Measurements from ENCODE around the gene ETS2.
A peak's percentile ranks its signal among the peaks of the same experiment; 100 is the strongest.

ETS2 gene

GRCh38 chr21:38830671-38831525 is 25.2 kb downstream of the ETS2 start:
- H3K27ac Mint-ChIP-seq (ENCODE audit: low read depth): peak overlapping the region; percentile 32
- H3K27me3 Mint-ChIP-seq: peaks cover 27% of the 10 kb centered on the region
- no peaks in the 10 kb centered on the region for H3K36me3 Mint-ChIP-seq (ENCODE audit: insufficient read depth)
- H3K4me3 Mint-ChIP-seq: no peak overlapping the region
- ATAC-seq (replicated peaks; ENCODE audit: extremely low read depth, poor library complexity, severe bottlenecking) (no peak), DNase-seq (ENCODE audit: low spot score in 2 of 2) (no peak)
- H3K9me3 Mint-ChIP-seq: no peaks in the 10 kb centered on the region
- H3K4me1 Mint-ChIP-seq: no peaks in the 10 kb centered on the region

DNA sequence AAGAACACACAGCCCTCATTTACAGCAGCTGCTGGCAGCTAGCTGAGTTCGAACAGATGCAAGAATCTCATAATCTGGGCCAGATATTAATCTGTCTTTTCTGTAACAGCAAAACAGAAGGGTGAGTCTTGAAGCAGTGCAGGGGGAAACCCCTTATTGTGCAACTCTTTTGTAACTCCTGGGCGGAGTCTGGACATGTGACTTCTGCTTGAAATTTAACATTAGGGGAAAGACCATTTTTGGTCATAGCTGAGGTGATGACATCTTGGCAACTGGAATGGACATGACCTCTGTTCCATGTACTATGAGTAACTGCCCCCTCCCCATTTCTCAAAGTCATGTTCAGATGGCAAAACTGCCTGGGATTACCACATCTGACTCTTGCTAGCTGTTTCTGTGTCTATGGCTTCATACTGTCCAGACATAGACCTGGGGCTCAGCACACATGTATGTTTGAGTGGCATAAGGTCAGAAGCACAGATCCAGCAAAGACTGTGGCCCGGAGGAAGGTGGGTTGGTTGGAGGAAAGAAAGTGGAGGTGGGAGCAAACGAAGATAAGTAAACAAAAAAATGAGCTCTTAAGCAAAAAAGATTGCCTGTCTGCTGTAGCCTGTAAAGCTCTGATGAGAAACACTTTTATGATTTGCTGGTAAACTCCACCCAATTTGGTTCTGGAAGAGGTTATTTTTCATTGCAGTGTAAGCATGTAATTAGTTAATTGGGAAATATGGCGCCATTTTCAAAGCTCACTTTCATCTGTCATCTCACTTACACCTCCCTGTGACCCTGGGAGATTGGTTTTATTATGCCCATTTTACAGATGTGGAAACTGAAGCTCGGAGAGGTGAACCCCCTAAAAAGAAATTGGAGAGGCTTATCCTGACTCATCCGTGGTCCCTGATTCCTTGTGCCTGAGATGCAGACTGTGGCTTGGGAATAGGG is 26.1 kb downstream of the ETS2 start:
- peaks cover 27% of the 10 kb centered on the region for H3K27me3 Mint-ChIP-seq
- peak overlapping the region; percentile 32 for H3K27ac Mint-ChIP-seq (ENCODE audit: low read depth)
- peak in 1 of 2 donors; percentile 36 for DNase-seq (ENCODE audit: low spot score in 2 of 2)
- no peaks in the 10 kb centered on the region for H3K36me3 Mint-ChIP-seq (ENCODE audit: insufficient read depth)
- peak; percentile 89 for ATAC-seq (replicated peaks; ENCODE audit: extremely low read depth, poor library complexity, severe bottlenecking)
- H3K9me3 Mint-ChIP-seq: no peaks in the 10 kb centered on the region
- no peak overlapping the region for H3K4me3 Mint-ChIP-seq
- H3K4me1 Mint-ChIP-seq: no peaks in the 10 kb centered on the region

- ATAC-seq (replicated peaks; ENCODE audit: extremely low read depth, poor library complexity, severe bottlenecking) (no peak), DNase-seq (ENCODE audit: low spot score in 2 of 2) (no peak)
- Mint-ChIP-seq H3K9me3 (no peaks in the 10 kb centered on the region), H3K4me3 (no peak overlapping the region), H3K27me3 (peaks cover 27% of the 10 kb centered on the region), H3K27ac (ENCODE audit: low read depth) (no peak overlapping the region), H3K36me3 (ENCODE audit: insufficient read depth) (no peaks in the 10 kb centered on the region), H3K4me1 (no peaks in the 10 kb centered on the region)
Observed at GRCh38 chr21:38832664-38833063, 26.9 kb downstream of the ETS2 start.

DNA sequence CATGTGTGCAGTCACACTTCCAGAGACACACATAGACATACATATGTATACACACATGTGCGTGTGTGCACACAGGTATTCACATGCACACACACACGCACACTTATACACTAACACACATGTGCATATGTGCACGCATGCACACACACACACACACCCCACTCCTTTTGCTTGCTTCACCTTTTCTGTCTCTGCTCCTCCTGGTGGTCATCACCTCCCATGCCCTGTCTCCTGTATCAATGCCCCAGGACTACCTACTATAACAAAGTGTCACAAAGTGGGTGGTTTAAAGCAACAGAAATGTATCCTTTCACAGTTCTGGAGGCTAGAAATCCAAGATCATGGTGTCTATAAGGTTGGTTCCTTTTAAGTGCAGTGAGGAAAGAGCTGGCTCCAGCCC is 27.4 kb downstream of the ETS2 start:
- ATAC-seq (replicated peaks; ENCODE audit: extremely low read depth, poor library complexity, severe bottlenecking) (no peak), DNase-seq (ENCODE audit: low spot score in 2 of 2) (no peak)
- Mint-ChIP-seq H3K4me3 (no peak overlapping the region), H3K27ac (ENCODE audit: low read depth) (no peak overlapping the region), H3K36me3 (ENCODE audit: insufficient read depth) (no peaks in the 10 kb centered on the region), H3K9me3 (no peaks in the 10 kb centered on the region), H3K4me1 (no peaks in the 10 kb centered on the region), H3K27me3 (peaks cover 27% of the 10 kb centered on the region)

GRCh38 chr21:38834725-38835124 is 29.0 kb downstream of the ETS2 start:
- Mint-ChIP-seq H3K27me3 (peaks cover 27% of the 10 kb centered on the region), H3K36me3 (ENCODE audit: insufficient read depth) (peaks cover 1% of the 10 kb centered on the region), H3K9me3 (no peaks in the 10 kb centered on the region), H3K27ac (ENCODE audit: low read depth) (no peak overlapping the region), H3K4me1 (no peaks in the 10 kb centered on the region), H3K4me3 (no peak overlapping the region)
- ATAC-seq (replicated peaks; ENCODE audit: extremely low read depth, poor library complexity, severe bottlenecking) (no peak), DNase-seq (ENCODE audit: low spot score in 2 of 2) (no peak)

DNA sequence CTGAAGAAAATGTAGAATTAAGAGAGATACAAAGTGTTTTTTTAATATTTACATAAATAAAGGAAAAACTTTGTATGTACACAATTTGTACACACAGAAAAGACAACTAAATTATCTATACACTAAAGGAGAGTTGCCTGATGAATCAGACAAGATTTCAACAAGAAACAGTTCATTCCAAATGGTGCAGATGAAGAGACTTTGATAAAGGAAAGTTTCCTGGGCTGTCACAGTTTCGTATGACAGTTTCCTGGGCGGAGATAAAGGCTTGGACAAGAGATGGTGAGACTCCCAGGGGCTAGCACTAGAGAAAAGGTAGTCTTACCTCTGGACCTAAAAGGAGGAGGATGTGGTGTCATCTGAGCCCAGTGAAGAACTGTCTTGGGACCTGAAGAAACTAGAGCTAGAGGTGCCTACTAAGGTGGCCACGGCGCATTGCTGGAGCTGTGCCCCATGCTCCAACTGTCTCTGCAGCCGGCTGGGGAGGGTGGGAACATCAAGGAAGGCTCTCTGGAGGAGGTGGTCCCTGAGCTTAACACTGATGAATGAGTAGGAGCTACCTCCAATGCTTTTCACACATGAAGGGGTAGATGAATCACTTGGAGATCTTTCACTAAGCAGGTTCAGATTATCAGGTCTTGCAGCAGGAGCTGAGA is 32.2 kb downstream of the ETS2 start:
- peaks cover 44% of the 10 kb centered on the region for H3K27me3 Mint-ChIP-seq
- no peaks in the 10 kb centered on the region for H3K9me3 Mint-ChIP-seq
- H3K36me3 Mint-ChIP-seq (ENCODE audit: insufficient read depth): peaks cover 1% of the 10 kb centered on the region
- no peak overlapping the region for H3K4me3 Mint-ChIP-seq
- H3K27ac Mint-ChIP-seq (ENCODE audit: low read depth): no peak overlapping the region
- peak in 1 of 2 donors; percentile 6 for DNase-seq (ENCODE audit: low spot score in 2 of 2)
- no peak for ATAC-seq (replicated peaks; ENCODE audit: extremely low read depth, poor library complexity, severe bottlenecking)
- no peaks in the 10 kb centered on the region for H3K4me1 Mint-ChIP-seq

DNA sequence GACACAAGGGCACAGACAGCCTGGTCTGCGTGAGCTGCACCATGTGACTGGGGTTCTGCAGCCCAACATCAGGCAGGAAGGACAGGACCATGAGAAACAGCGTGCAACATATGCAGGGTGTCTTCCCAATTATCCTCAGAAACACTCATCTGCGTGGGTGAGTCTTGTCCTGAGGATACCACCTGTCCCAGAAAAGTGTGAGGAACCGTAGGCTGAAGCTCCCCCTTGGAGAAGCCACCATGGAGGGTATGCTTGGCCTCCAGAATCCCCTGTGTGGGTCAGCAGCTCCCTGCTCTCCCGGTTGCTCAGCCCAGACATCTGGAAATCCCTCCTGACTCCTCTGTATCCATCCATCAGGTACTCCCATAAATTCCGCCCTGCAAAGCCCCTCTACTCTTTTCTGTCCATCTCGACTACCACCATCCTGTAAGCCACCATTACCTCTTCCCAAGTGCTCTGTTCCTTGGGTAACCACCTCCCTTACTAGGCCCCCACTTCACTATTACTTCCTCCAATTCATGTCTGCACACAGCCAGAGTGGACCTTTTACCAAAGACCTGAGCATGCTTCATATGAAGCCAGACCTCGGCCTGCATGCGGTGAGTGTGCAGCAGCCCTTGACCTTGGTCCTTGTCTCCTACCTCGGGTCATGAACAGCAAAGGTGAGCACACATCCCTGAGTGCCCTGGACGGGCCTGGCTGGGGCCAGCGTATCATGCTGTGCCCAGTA is 33.0 kb downstream of the ETS2 start:
- peaks cover 1% of the 10 kb centered on the region for H3K36me3 Mint-ChIP-seq (ENCODE audit: insufficient read depth)
- no peaks in the 10 kb centered on the region for H3K4me1 Mint-ChIP-seq
- ATAC-seq (replicated peaks; ENCODE audit: extremely low read depth, poor library complexity, severe bottlenecking) (no peak), DNase-seq (ENCODE audit: low spot score in 2 of 2) (peak in 1 of 2 donors; percentile 4)
- H3K4me3 Mint-ChIP-seq: no peak overlapping the region
- H3K27me3 Mint-ChIP-seq: peaks cover 37% of the 10 kb centered on the region
- no peaks in the 10 kb centered on the region for H3K9me3 Mint-ChIP-seq
- H3K27ac Mint-ChIP-seq (ENCODE audit: low read depth): no peak overlapping the region

GRCh38 chr21:38839328-38840286 is 33.9 kb downstream of the ETS2 start:
- no peak overlapping the region for H3K27ac Mint-ChIP-seq (ENCODE audit: low read depth)
- peaks cover 29% of the 10 kb centered on the region for H3K27me3 Mint-ChIP-seq
- DNase-seq (ENCODE audit: low spot score in 2 of 2) (peak in 1 of 2 donors; percentile 2), ATAC-seq (replicated peaks; ENCODE audit: extremely low read depth, poor library complexity, severe bottlenecking) (no peak)
- H3K36me3 Mint-ChIP-seq (ENCODE audit: insufficient read depth): peaks cover 1% of the 10 kb centered on the region
- no peaks in the 10 kb centered on the region for H3K4me1 Mint-ChIP-seq
- no peak overlapping the region for H3K4me3 Mint-ChIP-seq
- H3K9me3 Mint-ChIP-seq: no peaks in the 10 kb centered on the region

DNA sequence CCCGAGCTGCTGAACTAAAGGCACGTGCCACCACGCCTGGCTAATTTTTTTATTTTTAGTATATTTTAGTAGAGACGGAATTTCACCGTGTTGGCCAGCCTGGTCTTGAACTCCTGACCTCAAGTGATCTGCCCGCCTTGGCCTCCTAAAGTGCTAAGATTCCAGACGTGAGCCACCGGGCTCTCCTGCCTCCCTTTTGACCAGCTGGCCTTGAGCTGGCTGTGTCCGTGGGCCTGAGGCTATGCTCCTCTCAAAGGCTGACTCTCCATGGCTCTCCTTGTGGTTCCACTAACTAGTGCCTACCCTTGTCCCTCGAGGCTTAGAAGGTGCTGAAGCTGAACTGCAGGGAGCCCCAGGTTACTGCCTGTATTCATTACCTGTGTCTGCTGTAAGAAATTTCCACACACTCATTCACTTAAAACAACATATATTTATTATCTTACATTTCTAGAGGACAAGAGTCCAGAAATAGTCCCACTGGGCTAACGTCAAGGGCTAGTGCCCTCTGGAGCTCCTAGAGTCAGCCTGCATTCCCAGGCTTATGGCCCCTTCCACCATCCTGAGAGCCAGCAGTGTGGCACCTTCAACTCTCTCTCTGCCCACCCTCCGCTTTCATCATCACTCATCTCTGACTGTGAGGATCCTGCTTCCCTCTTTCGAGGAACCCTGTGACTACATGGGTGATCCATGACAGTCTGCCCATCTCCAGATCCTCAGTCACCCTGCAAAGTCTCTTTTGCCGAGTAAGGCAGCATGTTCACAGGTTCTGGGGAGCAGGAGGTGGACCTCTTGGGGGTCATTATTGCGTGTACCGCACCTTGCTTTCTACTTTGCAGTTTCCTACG is 34.9 kb downstream of the ETS2 start:
- Mint-ChIP-seq H3K9me3 (no peaks in the 10 kb centered on the region), H3K27ac (ENCODE audit: low read depth) (no peak overlapping the region), H3K4me3 (no peak overlapping the region), H3K4me1 (no peaks in the 10 kb centered on the region), H3K36me3 (ENCODE audit: insufficient read depth) (peaks cover 1% of the 10 kb centered on the region), H3K27me3 (peaks cover 18% of the 10 kb centered on the region)
- ATAC-seq (replicated peaks; ENCODE audit: extremely low read depth, poor library complexity, severe bottlenecking) (no peak), DNase-seq (ENCODE audit: low spot score in 2 of 2) (peak in 1 of 2 donors; percentile 7)

- peaks cover 1% of the 10 kb centered on the region for H3K36me3 Mint-ChIP-seq (ENCODE audit: insufficient read depth)
- peaks cover 16% of the 10 kb centered on the region for H3K27me3 Mint-ChIP-seq
- no peak overlapping the region for H3K4me3 Mint-ChIP-seq
- peak in 1 of 2 donors; percentile 1 for DNase-seq (ENCODE audit: low spot score in 2 of 2)
- no peak for ATAC-seq (replicated peaks; ENCODE audit: extremely low read depth, poor library complexity, severe bottlenecking)
- no peak overlapping the region for H3K27ac Mint-ChIP-seq (ENCODE audit: low read depth)
- H3K4me1 Mint-ChIP-seq: no peaks in the 10 kb centered on the region
- no peaks in the 10 kb centered on the region for H3K9me3 Mint-ChIP-seq
Observed at GRCh38 chr21:38841472-38841871, 35.7 kb downstream of the ETS2 start.

All from central memory CD8-positive, alpha-beta T cell (primary cell).